ENCODE results near the gene MAP2K6. TPM values are rescaled to one million over a fixed set of nuclear protein-coding genes. Genes with fewer than 3 reads are reported as not detected.

The MAP2K6 gene
- total and polyA plus RNA-seq, 7 donors: 1.6 to 51.4 (median 9.7) TPM

- H3K27me3 ChIP-seq: no peaks in the 10 kb centered on the region
- H3K9me3 ChIP-seq: no peaks in the 10 kb centered on the region
- H3K4me3 ChIP-seq: no peak overlapping the region
- no peak for DNase-seq
- H3K36me3 ChIP-seq: peaks cover 0 to 4% (median 0%) of the 10 kb centered on the region in 4 donors
- H3K27ac ChIP-seq: no peak overlapping the region
- TF ChIP-seq EP300 (IDR thresholded peaks at IDR 0.05): no peak
- TF ChIP-seq CTCF (IDR thresholded peaks at IDR 0.05): no peak
- TF ChIP-seq POLR2A (IDR thresholded peaks at IDR 0.05): no peak
- TF ChIP-seq POLR2AphosphoS5 (IDR thresholded peaks at IDR 0.05): no peak
- peaks cover 0 to 4% (median 2%) of the 10 kb centered on the region in 4 donors for H3K4me1 ChIP-seq
- intact Hi-C loops (cut with DNase I): no loop called here
- WGBS, 2 donors: 72 to 78% methylated on average over 6 of the region's 6 CpGs
These were observed 52.0 kb downstream of the MAP2K6 start for GRCh38 chr17:69466451-69466850.

DNA sequence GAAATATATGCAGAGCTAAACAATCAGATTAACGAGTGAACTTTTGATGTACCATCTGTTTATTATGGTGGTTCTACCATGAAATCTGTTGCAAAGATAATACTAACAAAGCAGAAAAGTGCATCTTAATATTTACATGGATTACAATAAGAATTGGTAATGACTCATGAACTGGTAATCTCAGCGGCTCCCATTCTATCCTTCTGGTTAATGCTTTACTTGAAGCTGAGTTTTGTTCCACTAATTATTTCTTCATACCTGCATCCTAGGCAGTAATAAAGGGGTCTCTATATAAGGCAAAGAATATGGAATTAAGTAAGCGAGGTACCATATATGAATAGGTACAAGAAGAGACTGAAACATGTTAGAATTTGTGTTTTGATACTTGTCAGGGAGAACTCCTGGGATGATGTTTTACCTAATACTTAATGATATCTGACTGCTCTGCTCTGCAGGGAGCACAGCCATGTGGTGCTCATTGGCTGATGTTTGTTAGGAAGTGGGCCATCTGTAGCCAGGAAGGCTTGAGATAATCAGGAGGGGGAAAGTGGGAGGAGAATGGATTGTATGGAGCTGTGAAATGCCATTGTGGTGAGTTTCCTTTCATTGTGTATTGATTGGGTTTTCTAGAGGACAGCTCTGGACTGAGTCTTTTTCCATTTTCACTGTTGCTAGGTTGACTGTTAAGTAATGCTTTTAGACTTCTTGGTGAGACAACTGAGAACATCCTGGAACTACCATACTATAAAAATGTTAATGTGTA is 52.6 kb downstream of the MAP2K6 start:
- Histone ChIP-seq H3K27me3 (no peaks in the 10 kb centered on the region), H3K4me3 (no peak overlapping the region), H3K9me3 (no peaks in the 10 kb centered on the region), H3K4me1 (no peaks in the 10 kb centered on the region), H3K36me3 (peaks cover 0 to 4% (median 0%) of the 10 kb centered on the region in 4 donors), H3K27ac (no peak overlapping the region)
- intact Hi-C loops (cut with DNase I): no loop called here
- 69 to 76% methylated on average over 3 of the region's 3 CpGs for WGBS, 2 donors
- TF ChIP-seq POLR2A (IDR thresholded peaks at IDR 0.05): no peak
- no peak for TF ChIP-seq POLR2AphosphoS5 (IDR thresholded peaks at IDR 0.05)
- TF ChIP-seq EP300 (IDR thresholded peaks at IDR 0.05): no peak
- TF ChIP-seq CTCF (IDR thresholded peaks at IDR 0.05): no peak
- DNase-seq: no peak

DNA sequence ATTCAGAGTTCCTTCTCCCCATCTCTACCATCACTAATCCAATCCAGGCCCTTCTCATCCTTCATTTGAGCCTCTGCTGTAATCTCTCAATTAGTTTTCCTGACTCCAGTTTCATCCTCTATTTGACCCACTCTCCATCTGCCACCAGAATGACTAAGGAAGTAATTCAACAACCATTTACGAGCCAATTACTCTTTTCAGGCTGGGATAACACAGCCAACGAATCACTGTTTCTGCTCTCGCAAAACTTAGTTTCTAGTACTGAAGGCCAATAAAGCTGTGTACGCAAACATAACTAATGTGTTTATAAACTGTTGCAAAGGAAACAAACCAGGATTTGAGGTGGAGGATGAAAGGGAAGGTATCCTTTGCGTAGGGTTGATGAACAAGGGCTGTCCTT is 53.7 kb downstream of the MAP2K6 start:
- H3K27ac ChIP-seq: no peak overlapping the region
- no peak overlapping the region for H3K4me3 ChIP-seq
- DNase-seq: no peak
- no peaks in the 10 kb centered on the region for H3K27me3 ChIP-seq
- WGBS, 2 donors: 30 to 59% methylated on average over 5 of the region's 5 CpGs
- H3K4me1 ChIP-seq: no peaks in the 10 kb centered on the region
- intact Hi-C loops (cut with DNase I): no loop called here
- no peaks in the 10 kb centered on the region for H3K9me3 ChIP-seq
- H3K36me3 ChIP-seq: peaks cover 0 to 4% (median 0%) of the 10 kb centered on the region in 4 donors
- TF ChIP-seq POLR2A (IDR thresholded peaks at IDR 0.05): no peak
- no peak for TF ChIP-seq EP300 (IDR thresholded peaks at IDR 0.05)
- TF ChIP-seq POLR2AphosphoS5 (IDR thresholded peaks at IDR 0.05): no peak
- TF ChIP-seq CTCF (IDR thresholded peaks at IDR 0.05): no peak

GRCh38 chr17:69470702-69471101 is 56.2 kb downstream of the MAP2K6 start:
- Histone ChIP-seq H3K27me3 (no peaks in the 10 kb centered on the region), H3K36me3 (peaks cover 0 to 4% (median 0%) of the 10 kb centered on the region in 4 donors), H3K4me3 (no peak overlapping the region), H3K9me3 (no peaks in the 10 kb centered on the region), H3K27ac (no peak overlapping the region), H3K4me1 (peaks cover 0 to 16% (median 12%) of the 10 kb centered on the region in 4 donors)
- no peak for TF ChIP-seq EP300 (IDR thresholded peaks at IDR 0.05)
- no peak for TF ChIP-seq POLR2A (IDR thresholded peaks at IDR 0.05)
- TF ChIP-seq POLR2AphosphoS5 (IDR thresholded peaks at IDR 0.05): no peak
- no peak for TF ChIP-seq CTCF (IDR thresholded peaks at IDR 0.05)
- intact Hi-C loops (cut with DNase I): no loop called here
- 16 to 67% methylated on average over 2 of the region's 2 CpGs for WGBS, 2 donors
- no peak for DNase-seq
